AG04450 (cell line): Measurements from ENCODE around the gene NSRP1. TPM values are rescaled to one million over a fixed set of nuclear protein-coding genes. Genes with fewer than 3 reads are reported as not detected.
"Not testable (repeated sequence)": the region's sequence is repeated elsewhere in the genome, so short reads cannot be mapped to it uniquely, and the experiment has no call there.

Experiments used
- CTCF ChIA-PET: fragments of 300-600, 350-600 bp; formaldehyde crosslinking; extraction: SDS; loops from one replicate; lab custom pipeline; 2022; ENCODE audit warnings: antibody characterized with exemption, inconsistent platforms; lab: Charles Lee
- POLR2A ChIA-PET: fragments of 350-600 bp; formaldehyde crosslinking; extraction: SDS; loops from one replicate; lab custom pipeline; 2021; ENCODE audit warnings: antibody characterized with exemption, inconsistent platforms; lab: Yijun Ruan, JAX
- DNase-seq: peaks from one replicate; pipeline ENCODE4 v3.0.0-alpha.2; 2011; ENCODE audit warnings: low read depth, low spot score
- H3K27ac ChIP-seq: one replicate; pipeline ENCODE4 v1.5.1; 2012; ENCODE audit warnings: low read depth, low read length, control low read depth
- H3K27me3 ChIP-seq: one replicate; pipeline ENCODE4 v1.6.0; 2012; ENCODE audit warnings: low read length; ENCODE audit not compliant: control insufficient read depth, insufficient read depth
- H3K4me3 ChIP-seq: 2 replicates; pipeline ENCODE4 v1.5.1; 2011; ENCODE audit warnings: mild to moderate bottlenecking, low read depth, low read length, control low read depth
- H3K9me3 ChIP-seq: 2 replicates; pipeline ENCODE4 v1.5.1; 2012; ENCODE audit warnings: low read length; ENCODE audit not compliant: control insufficient read depth, insufficient read depth
- polyA plus RNA-seq: library from polyadenylated mRNA; depleted of rRNA; stranded (reverse); fragments of >200 nt; gene quantifications from 2 replicates; pipeline ENCODE4 v1.2.3, GENCODE V29; 2011
- TF ChIP-seq, protein P1 (sequence below): IDR thresholded peaks from 2 replicates; pipeline ENCODE4 v1.5.1; 2011; ENCODE audit warnings: low read depth, low read length, control low read depth, inconsistent platforms

Gene NSRP1
- polyA plus RNA-seq, 1 experiment, result 18.6 TPM

DNA sequence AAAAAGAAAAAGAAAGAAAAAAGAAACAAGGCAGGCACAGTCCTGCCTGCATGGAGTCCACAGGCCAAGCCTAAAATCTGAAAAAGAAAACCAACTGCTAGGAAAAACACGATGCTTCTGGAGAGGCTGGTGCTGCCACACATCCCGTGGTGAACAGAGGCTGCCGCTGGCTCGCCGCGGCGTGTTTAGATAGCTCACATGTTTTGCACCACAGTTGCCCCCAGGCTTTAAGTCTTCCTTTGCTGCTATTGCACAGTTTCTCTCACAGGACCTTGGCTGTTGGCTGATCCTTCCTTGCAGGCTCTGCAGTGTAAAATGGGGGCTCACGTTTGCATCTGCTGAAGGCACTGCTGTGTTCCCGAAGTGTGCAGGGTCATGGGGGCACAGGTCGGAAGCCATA is 110.3 kb downstream of the NSRP1 start:
- Histone ChIP-seq H3K4me3 (no peak overlapping the region), H3K27ac (no peak overlapping the region), H3K27me3 (peaks cover 41% of the 10 kb centered on the region), H3K9me3 (no peaks in the 10 kb centered on the region)
- ChIA-PET CTCF (no interaction called here), POLR2A (no interaction called here)
- DNase-seq, result no peak
- TF ChIP-seq, protein P1, sequence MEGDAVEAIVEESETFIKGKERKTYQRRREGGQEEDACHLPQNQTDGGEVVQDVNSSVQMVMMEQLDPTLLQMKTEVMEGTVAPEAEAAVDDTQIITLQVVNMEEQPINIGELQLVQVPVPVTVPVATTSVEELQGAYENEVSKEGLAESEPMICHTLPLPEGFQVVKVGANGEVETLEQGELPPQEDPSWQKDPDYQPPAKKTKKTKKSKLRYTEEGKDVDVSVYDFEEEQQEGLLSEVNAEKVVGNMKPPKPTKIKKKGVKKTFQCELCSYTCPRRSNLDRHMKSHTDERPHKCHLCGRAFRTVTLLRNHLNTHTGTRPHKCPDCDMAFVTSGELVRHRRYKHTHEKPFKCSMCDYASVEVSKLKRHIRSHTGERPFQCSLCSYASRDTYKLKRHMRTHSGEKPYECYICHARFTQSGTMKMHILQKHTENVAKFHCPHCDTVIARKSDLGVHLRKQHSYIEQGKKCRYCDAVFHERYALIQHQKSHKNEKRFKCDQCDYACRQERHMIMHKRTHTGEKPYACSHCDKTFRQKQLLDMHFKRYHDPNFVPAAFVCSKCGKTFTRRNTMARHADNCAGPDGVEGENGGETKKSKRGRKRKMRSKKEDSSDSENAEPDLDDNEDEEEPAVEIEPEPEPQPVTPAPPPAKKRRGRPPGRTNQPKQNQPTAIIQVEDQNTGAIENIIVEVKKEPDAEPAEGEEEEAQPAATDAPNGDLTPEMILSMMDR, result no peak

DNA sequence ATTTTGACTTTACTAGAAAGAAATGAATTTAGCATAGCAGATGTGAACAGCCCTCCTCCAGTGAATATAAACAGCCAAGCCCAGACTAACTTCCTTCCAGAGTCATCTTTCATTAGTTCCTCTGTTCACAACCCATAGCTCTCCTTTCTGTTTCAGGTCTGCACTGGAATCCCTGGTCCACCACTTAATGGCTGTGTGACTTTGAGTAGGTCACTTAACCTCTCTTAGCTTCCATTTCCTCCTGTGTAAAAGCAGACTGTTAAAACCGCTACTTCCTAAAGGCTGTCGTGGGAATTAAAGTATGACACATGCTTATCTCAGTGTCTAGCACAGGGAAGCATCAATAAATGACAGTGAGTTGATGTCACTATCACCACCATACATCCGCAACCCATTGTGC is 111.4 kb downstream of the NSRP1 start:
- Histone ChIP-seq H3K27ac (no peak overlapping the region), H3K27me3 (peaks cover 48% of the 10 kb centered on the region), H3K4me3 (no peak overlapping the region), H3K9me3 (no peaks in the 10 kb centered on the region)
- POLR2A ChIA-PET, result no interaction called here
- CTCF ChIA-PET, result no interaction called here
- TF ChIP-seq, protein P1, result no peak
- no peak for DNase-seq

DNA sequence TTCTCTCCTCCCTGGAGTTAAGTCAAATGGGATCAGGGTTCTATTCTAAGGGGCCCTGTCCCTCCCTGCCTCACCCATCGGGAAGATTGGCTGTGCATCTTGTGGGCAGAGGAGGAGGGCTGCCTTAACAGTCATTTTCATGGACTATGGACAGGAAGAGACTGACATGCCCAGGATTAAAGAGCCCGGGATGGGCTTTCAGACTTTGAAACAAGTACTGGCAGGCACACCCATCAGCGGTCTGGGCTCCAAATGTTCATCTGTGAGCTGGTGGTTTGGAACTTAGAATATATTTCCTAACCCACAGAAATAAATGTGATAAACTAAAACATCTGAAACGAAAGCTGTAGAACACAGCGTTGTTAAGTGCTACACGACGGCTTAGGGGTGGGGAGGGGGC is 112.4 kb downstream of the NSRP1 start:
- Histone ChIP-seq H3K27me3 (peaks cover 58% of the 10 kb centered on the region), H3K4me3 (no peak overlapping the region), H3K9me3 (no peaks in the 10 kb centered on the region), H3K27ac (no peak overlapping the region)
- no peak for DNase-seq
- TF ChIP-seq, protein P1, result no peak
- CTCF ChIA-PET, result interaction anchor here (0.7 kb wide), 1 partner anchor 8 kb away, joined by 8 read pairs; no protein-coding TSS in a partner anchor
- POLR2A ChIA-PET, result no interaction called here

DNA sequence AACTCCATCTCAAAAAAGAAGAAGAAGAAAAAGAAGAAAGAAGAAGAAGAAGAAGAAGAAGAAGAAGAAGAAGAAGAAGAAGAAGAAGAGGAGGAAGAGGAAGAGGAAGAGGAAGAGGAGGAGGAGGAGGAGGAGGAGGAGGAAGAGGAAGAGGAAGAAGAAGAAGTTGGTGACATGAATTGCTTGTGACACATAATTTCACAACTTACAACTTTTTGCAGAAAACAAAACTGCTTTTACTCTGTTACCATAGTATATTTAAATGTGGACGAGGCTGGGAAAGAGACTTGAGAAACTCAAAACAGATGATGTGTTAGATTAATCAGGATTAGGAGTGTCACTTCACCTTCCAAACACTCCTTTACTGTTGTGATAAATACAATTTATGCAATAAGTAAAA is 113.4 kb downstream of the NSRP1 start:
- DNase-seq, POLR2A ChIA-PET, CTCF ChIA-PET, H3K4me3 ChIP-seq, H3K9me3 ChIP-seq, H3K27ac ChIP-seq: not testable (repeated sequence)
- peaks cover 62% of the 10 kb centered on the region for H3K27me3 ChIP-seq

DNA sequence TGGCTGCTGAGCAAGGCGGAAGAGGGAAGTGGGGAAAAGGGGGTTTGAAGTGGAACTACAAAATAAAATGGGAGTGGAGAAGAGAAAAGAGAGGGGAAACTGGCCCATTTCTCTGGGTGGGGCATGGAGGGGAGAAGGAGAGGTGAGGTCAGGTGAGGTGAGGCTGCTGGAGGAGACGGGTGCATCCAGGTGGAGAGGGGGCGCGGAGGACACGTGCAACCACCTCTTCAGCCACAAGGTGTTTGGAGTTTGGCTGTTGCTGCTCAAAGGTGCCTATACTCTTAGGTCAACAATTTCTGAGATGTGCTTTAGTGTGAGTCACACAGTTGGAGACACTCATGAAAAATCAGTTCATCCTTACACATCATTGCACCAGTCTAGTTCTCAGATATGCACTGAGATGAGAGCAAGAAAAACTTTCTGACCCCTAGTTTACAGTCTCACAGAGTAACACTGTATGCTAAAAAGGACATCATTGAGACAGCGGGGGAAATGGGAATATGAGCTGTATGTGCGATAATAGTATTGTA is 114.0 kb downstream of the NSRP1 start:
- no peaks in the 10 kb centered on the region for H3K9me3 ChIP-seq
- no peak overlapping the region for H3K4me3 ChIP-seq
- peaks cover 61% of the 10 kb centered on the region for H3K27me3 ChIP-seq
- DNase-seq, result no peak
- CTCF ChIA-PET, result no interaction called here
- H3K27ac ChIP-seq, result no peak overlapping the region
- TF ChIP-seq, protein P1, result no peak
- POLR2A ChIA-PET, result no interaction called here
